ENCODE results near the gene STK4.
"Not testable (repeated sequence)": the region's sequence is repeated elsewhere in the genome, so short reads cannot be mapped to it uniquely, and the experiment has no call there.

The STK4 gene

GRCh38 chr20:45058168-45058850 is 92.0 kb downstream of the STK4 start:
- DNase-seq: no peak

- DNase-seq: no peak
Observed at GRCh38 chr20:45059022-45059728, 92.9 kb downstream of the STK4 start.

GRCh38 chr20:45060294-45060693 is 94.0 kb downstream of the STK4 start:
- DNase-seq: no peak

- DNase-seq: no peak
Observed at GRCh38 chr20:45061244-45061643, 94.9 kb downstream of the STK4 start.

GRCh38 chr20:45063107-45063506 is 96.8 kb downstream of the STK4 start:
- not testable (repeated sequence) for DNase-seq

- no peak for DNase-seq
Observed at GRCh38 chr20:45064812-45065211, 98.5 kb downstream of the STK4 start.

- no peak for DNase-seq
Observed at GRCh38 chr20:45066372-45066771, 100.1 kb downstream of the STK4 start.

GRCh38 chr20:45067087-45067486 is 100.8 kb downstream of the STK4 start:
- no peak for DNase-seq

GRCh38 chr20:45067558-45067957 is 101.2 kb downstream of the STK4 start:
- DNase-seq: no peak

GRCh38 chr20:45069261-45069660 is 102.9 kb downstream of the STK4 start:
- no peak for DNase-seq

- DNase-seq: no peak
Observed at GRCh38 chr20:45070932-45071632, 104.8 kb downstream of the STK4 start.

- DNase-seq: no peak
Observed at GRCh38 chr20:45072066-45072465, 105.8 kb downstream of the STK4 start.

GRCh38 chr20:45073221-45073620 is 106.9 kb downstream of the STK4 start:
- no peak for DNase-seq

GRCh38 chr20:45077559-45077958 is 111.2 kb downstream of the STK4 start:
- no peak for DNase-seq

- DNase-seq: peak; percentile 17 to 44
Observed at GRCh38 chr20:45080867-45081624, 114.7 kb downstream of the STK4 start.

GRCh38 chr20:45082468-45082867 is 116.2 kb downstream of the STK4 start:
- no peak for DNase-seq

GRCh38 chr20:45083127-45083526 is 116.8 kb downstream of the STK4 start:
- no peak for DNase-seq

GRCh38 chr20:45085289-45085688 is 119.0 kb downstream of the STK4 start:
- DNase-seq: no peak

- DNase-seq: no peak
Observed at GRCh38 chr20:45085867-45086266, 119.6 kb downstream of the STK4 start.

- DNase-seq: peak; percentile 31 to 41
Observed at GRCh38 chr20:45087097-45087790, 120.9 kb downstream of the STK4 start.

GRCh38 chr20:45087814-45088213 is 121.5 kb downstream of the STK4 start:
- DNase-seq: no peak

- DNase-seq: no peak
Observed at GRCh38 chr20:45088247-45088646, 121.9 kb downstream of the STK4 start.

- DNase-seq: no peak
Observed at GRCh38 chr20:45090481-45090880, 124.2 kb downstream of the STK4 start.
